AG09319 (cell line): ENCODE results near the gene ESYT1.

Experiments used
- DNase-seq: peaks from one replicate; pipeline ENCODE4 v3.0.0-alpha.2; 2010; ENCODE audit warnings: low read depth; ENCODE audit errors: extremely low read depth
- CTCF ChIP-seq: IDR thresholded peaks from 2 replicates; pipeline ENCODE4 v1.5.1; 2011; ENCODE audit warnings: low read depth, mild to moderate bottlenecking, inconsistent platforms, low read length, moderate library complexity

The ESYT1 gene

GRCh38 chr12:56134897-56135296 lies 6.8 kb downstream of the ESYT1 start:
- TF ChIP-seq CTCF = no peak
- DNase-seq = no peak

GRCh38 chr12:56137853-56138571 lies 9.9 kb downstream of the ESYT1 start:
- no peak for TF ChIP-seq CTCF
- no peak for DNase-seq

GRCh38 chr12:56141946-56142784 lies 14.1 kb downstream of the ESYT1 start:
- TF ChIP-seq CTCF = no peak
- no peak for DNase-seq

- no peak for TF ChIP-seq CTCF
- no peak for DNase-seq
Observed at GRCh38 chr12:56143217-56143616, 15.2 kb downstream of the ESYT1 start.

- no peak for DNase-seq
Observed at GRCh38 chr12:56143870-56144269, 15.8 kb downstream of the ESYT1 start.

GRCh38 chr12:56145217-56145616 lies 17.1 kb downstream of the ESYT1 start:
- no peak for DNase-seq
- no peak for TF ChIP-seq CTCF

More at GRCh38 chr12:56143870-56144269, 15.8 kb downstream of the ESYT1 start:
- TF ChIP-seq CTCF = no peak
